HFF-Myc (cell line): ENCODE measurements around the gene TAF8.
A peak's percentile ranks its signal among the peaks of the same experiment; 100 is the strongest.

Source experiments
- DNase-seq: peaks from one replicate; pipeline ENCODE4 v3.0.0-alpha.2; 2011; ENCODE audit warnings: low read depth; ENCODE audit errors: extremely low read depth
- H3K4me3 ChIP-seq: replicated peaks from 2 replicates; pipeline ENCODE4 v1.5.1; 2011; ENCODE audit warnings: low read depth, mild to moderate bottlenecking, control low read depth, low read length
- CTCF ChIP-seq: IDR thresholded peaks from 2 replicates; pipeline ENCODE4 v1.5.1; 2012; ENCODE audit warnings: mild to moderate bottlenecking, low read depth, low read length, control low read depth; ENCODE audit errors: missing control alignments

Gene TAF8

GRCh38 chr6:42047790-42048405 is 2.4 kb upstream of the TAF8 start:
- H3K4me3 ChIP-seq = peak overlapping the region; percentile 64
- TF ChIP-seq CTCF = no peak
- no peak for DNase-seq

GRCh38 chr6:42049116-42049809 is 1.1 kb upstream of the TAF8 start:
- no peak for DNase-seq
- no peak for TF ChIP-seq CTCF
- peak overlapping the region; percentile 64 for H3K4me3 ChIP-seq

GRCh38 chr6:42049948-42050296 is 402 bp upstream of the TAF8 start:
- H3K4me3 ChIP-seq = peak overlapping the region; percentile 75
- no peak for DNase-seq
- no peak for TF ChIP-seq CTCF

GRCh38 chr6:42051268-42051653 is 937 bp downstream of the TAF8 start:
- no peak for TF ChIP-seq CTCF
- no peak for DNase-seq
- H3K4me3 ChIP-seq = peak overlapping the region; percentile 75

GRCh38 chr6:42053601-42054000 is 3.3 kb downstream of the TAF8 start:
- H3K4me3 ChIP-seq = no peak overlapping the region
- TF ChIP-seq CTCF = no peak
- DNase-seq = no peak

GRCh38 chr6:42059743-42060142 is 9.4 kb downstream of the TAF8 start:
- no peak for TF ChIP-seq CTCF
- no peak for DNase-seq
- no peak overlapping the region for H3K4me3 ChIP-seq
